ENCODE results near the gene NT5C3A.

- TF ChIP-seq POLR2A (IDR thresholded peaks at IDR 0.05): peak in 2 of 3 donors; percentile 41
- peak in 6 of 7 experiments; percentile 28 to 89 (median 70) for TF ChIP-seq CTCF (IDR thresholded peaks at IDR 0.05)
Observed at GRCh38 chr7:33109005-33109757, 46.6 kb upstream of the NT5C3A start, which contains the start of gene RP9.

Measured in body of pancreas (tissue), 4 donors.